WTC11 (cell line): ENCODE data around the gene SCFD1.

Source experiments
- TF ChIP-seq, protein P1 (sequence below): fragments of 200-600 bp; IDR thresholded peaks from 2 replicates; pipeline ENCODE4 v1.8.0; 2022; ENCODE audit warnings: antibody characterized with exemption
- TF ChIP-seq, protein P2 (sequence below): sonication (generic); formaldehyde crosslinking; IDR thresholded peaks from 2 replicates; pipeline ENCODE4 v1.8.1; 2023; ENCODE audit warnings: mild to moderate bottlenecking, missing genetic modification reagents, moderate library complexity

DNA sequence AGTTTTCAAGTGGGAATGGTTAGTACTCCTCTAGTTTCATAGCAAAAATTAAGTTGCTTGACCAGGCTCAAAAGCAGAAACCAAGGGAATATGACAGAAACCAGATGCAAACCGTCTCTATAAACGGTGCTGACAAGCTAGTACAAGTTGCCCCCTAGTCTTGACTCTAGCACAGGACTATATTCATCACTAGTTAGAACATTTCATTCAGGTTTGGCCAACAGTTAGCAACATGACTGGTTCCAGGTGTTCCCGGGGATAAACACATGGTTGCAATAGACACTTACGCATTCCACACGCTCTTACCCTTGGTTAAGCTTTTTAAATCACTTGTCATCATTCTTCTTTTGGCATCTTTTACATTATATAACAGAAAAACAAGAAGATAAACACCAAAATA is 103.6 kb downstream of the SCFD1 start:
- TF ChIP-seq, protein P1, sequence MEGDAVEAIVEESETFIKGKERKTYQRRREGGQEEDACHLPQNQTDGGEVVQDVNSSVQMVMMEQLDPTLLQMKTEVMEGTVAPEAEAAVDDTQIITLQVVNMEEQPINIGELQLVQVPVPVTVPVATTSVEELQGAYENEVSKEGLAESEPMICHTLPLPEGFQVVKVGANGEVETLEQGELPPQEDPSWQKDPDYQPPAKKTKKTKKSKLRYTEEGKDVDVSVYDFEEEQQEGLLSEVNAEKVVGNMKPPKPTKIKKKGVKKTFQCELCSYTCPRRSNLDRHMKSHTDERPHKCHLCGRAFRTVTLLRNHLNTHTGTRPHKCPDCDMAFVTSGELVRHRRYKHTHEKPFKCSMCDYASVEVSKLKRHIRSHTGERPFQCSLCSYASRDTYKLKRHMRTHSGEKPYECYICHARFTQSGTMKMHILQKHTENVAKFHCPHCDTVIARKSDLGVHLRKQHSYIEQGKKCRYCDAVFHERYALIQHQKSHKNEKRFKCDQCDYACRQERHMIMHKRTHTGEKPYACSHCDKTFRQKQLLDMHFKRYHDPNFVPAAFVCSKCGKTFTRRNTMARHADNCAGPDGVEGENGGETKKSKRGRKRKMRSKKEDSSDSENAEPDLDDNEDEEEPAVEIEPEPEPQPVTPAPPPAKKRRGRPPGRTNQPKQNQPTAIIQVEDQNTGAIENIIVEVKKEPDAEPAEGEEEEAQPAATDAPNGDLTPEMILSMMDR = no peak
- TF ChIP-seq, protein P2, sequence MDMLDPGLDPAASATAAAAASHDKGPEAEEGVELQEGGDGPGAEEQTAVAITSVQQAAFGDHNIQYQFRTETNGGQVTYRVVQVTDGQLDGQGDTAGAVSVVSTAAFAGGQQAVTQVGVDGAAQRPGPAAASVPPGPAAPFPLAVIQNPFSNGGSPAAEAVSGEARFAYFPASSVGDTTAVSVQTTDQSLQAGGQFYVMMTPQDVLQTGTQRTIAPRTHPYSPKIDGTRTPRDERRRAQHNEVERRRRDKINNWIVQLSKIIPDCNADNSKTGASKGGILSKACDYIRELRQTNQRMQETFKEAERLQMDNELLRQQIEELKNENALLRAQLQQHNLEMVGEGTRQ (CRISPR knock-in tag) = no peak
